HEK293 (cell line): Measurements from ENCODE around the gene FHL3.

Experiments used
- CTCF ChIA-PET: fragments of 350-600 bp; formaldehyde crosslinking; extraction: SDS; loops from one replicate; lab custom pipeline; 2021; ENCODE audit warnings: antibody characterized with exemption; lab: Yijun Ruan, JAX
- POLR2A ChIA-PET: fragments of 300-600 bp; formaldehyde crosslinking; extraction: SDS; loops from one replicate; lab custom pipeline; 2020; ENCODE audit warnings: antibody characterized with exemption, inconsistent platforms; lab: Yijun Ruan, JAX
- H3K27ac ChIP-seq: fragments of 200-500 bp; sonication (Bioruptor generic); 2 replicates; pipeline ENCODE4 v1.5.1; 2014; ENCODE audit warnings: low read depth, low read length, control low read depth, inconsistent platforms; ENCODE audit errors: extremely low read depth
- H3K36me3 ChIP-seq, 2 experiments: fragments of 200-500 bp in 1 of 2; sonication (Bioruptor generic) in 1 of 2; 1 replicate in 1 of 2; 2 replicates in 1 of 2; pipeline ENCODE4 v1.5.1; 2014 to 2017; ENCODE audit warnings: inconsistent platforms in 2 of 2, low read length in 2 of 2; ENCODE audit not compliant: control insufficient read depth in 2 of 2, insufficient read depth in 1 of 2
- H3K4me1 ChIP-seq: fragments of 200-500 bp; sonication (Bioruptor generic); 2 replicates; pipeline ENCODE4 v1.5.1; 2014; ENCODE audit warnings: mild to moderate bottlenecking, low read length, inconsistent platforms; ENCODE audit not compliant: control insufficient read depth, insufficient read depth
- H3K4me3 ChIP-seq: 2 replicates; pipeline ENCODE4 v1.5.1; 2011; ENCODE audit warnings: low read depth, mild to moderate bottlenecking, control low read depth, low read length, moderate library complexity
- H3K9me3 ChIP-seq: fragments of 200-500 bp; sonication (Bioruptor generic); 2 replicates; pipeline ENCODE4 v1.5.1; 2014; ENCODE audit warnings: low read depth, low read length, inconsistent platforms; ENCODE audit not compliant: control insufficient read depth, insufficient read depth
- GLIS1 ChIP-seq: fragments of 450-650 bp; formaldehyde crosslinking; IDR thresholded peaks from 2 replicates; pipeline ENCODE4 v1.5.1; 2016; ENCODE audit warnings: missing biosample characterization, missing genetic modification characterization
- KLF1 ChIP-seq: fragments of 450-650 bp; formaldehyde crosslinking; IDR thresholded peaks from 2 replicates; pipeline ENCODE4 v1.5.1; 2016; ENCODE audit warnings: missing biosample characterization, missing genetic modification characterization
- KLF7 ChIP-seq: fragments of 450-650 bp; formaldehyde crosslinking; IDR thresholded peaks from 2 replicates; pipeline ENCODE4 v1.5.1; 2016; ENCODE audit warnings: missing biosample characterization, missing genetic modification characterization, borderline replicate concordance
- KLF8 ChIP-seq: fragments of 450-650 bp; formaldehyde crosslinking; IDR thresholded peaks from 2 replicates; pipeline ENCODE4 v1.5.1; 2016; ENCODE audit warnings: missing biosample characterization, missing genetic modification characterization
- PRDM1 ChIP-seq: fragments of 450-650 bp; formaldehyde crosslinking; IDR thresholded peaks from 2 replicates; pipeline ENCODE4; 2016; ENCODE audit warnings: missing biosample characterization, missing genetic modification characterization
- SP7 ChIP-seq: fragments of 450-650 bp; formaldehyde crosslinking; IDR thresholded peaks from 2 replicates; pipeline ENCODE4 v1.5.1; 2016; ENCODE audit warnings: missing biosample characterization, missing genetic modification characterization
- ZFHX2 ChIP-seq: fragments of 450-650 bp; formaldehyde crosslinking; conservative IDR thresholded peaks from 2 replicates; pipeline ENCODE4 v1.5.1; 2016; ENCODE audit warnings: missing biosample characterization, missing genetic modification characterization
- ZNF19 ChIP-seq: fragments of 450-650 bp; formaldehyde crosslinking; IDR thresholded peaks from 2 replicates; pipeline ENCODE4; 2016; ENCODE audit warnings: missing biosample characterization, missing genetic modification characterization, low read depth
- ZNF266 ChIP-seq: fragments of 450-650 bp; formaldehyde crosslinking; IDR thresholded peaks from 2 replicates; pipeline ENCODE4 v1.5.1; 2016; ENCODE audit warnings: missing biosample characterization, missing genetic modification characterization, low read depth
- ZNF654 ChIP-seq: fragments of 450-650 bp; formaldehyde crosslinking; IDR thresholded peaks from 2 replicates; pipeline ENCODE4 v1.5.1; 2016; ENCODE audit warnings: low read depth, missing biosample characterization, missing genetic modification characterization
- TF ChIP-seq, protein P1 (sequence below): fragments of 450-650 bp; IDR thresholded peaks from 2 replicates; pipeline ENCODE4 v1.5.1; 2018; ENCODE audit warnings: missing biosample characterization, missing genetic modification characterization
- TF ChIP-seq, protein P2 (sequence below): fragments of 450-650 bp; formaldehyde crosslinking; IDR thresholded peaks from 2 replicates; pipeline ENCODE4 v1.5.1; 2016; ENCODE audit warnings: missing biosample characterization, missing genetic modification characterization
- TF ChIP-seq, protein P3 (sequence below): fragments of 450-650 bp; formaldehyde crosslinking; conservative IDR thresholded peaks from 2 replicates; pipeline ENCODE4 v1.5.1; 2016; ENCODE audit warnings: low read depth, missing biosample characterization, missing genetic modification characterization
- TF ChIP-seq, protein P4 (sequence below): fragments of 450-650 bp; formaldehyde crosslinking; IDR thresholded peaks from 2 replicates; pipeline ENCODE4 v1.5.1; 2016; ENCODE audit warnings: missing biosample characterization, missing genetic modification characterization
- TF ChIP-seq, protein P5 (sequence below): fragments of 450-650 bp; formaldehyde crosslinking; IDR thresholded peaks from 2 replicates; pipeline ENCODE4 v1.5.1; 2017; ENCODE audit warnings: missing biosample characterization, missing genetic modification characterization
- TF ChIP-seq, protein P6 (sequence below): fragments of 450-650 bp; formaldehyde crosslinking; IDR thresholded peaks from 2 replicates; pipeline ENCODE4 v1.5.1; 2016; ENCODE audit warnings: missing biosample characterization, missing genetic modification characterization, low read depth

The FHL3 gene

DNA sequence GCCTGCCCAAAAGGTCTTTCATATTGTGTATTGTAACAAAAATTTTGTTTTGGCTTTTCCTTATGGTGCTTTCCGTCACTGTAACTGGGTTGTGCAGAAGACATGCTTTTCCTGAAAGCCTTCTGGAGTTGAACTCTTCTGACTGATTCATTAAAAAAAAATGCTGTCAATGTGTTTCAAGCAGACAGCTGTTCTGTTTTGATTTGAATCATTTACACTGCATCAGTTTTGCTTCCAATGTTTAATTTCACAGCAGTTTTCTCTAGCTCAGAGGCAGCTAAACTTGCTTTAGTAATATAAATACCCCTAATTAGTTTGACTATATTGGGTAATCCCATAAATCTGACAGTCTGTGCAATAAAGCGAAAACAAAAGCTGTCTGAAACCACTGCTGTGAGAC lies 15.1 kb upstream of the FHL3 start:
- no peak for TF ChIP-seq PRDM1 (tag by site-specific recombination)
- TF ChIP-seq, protein P1, sequence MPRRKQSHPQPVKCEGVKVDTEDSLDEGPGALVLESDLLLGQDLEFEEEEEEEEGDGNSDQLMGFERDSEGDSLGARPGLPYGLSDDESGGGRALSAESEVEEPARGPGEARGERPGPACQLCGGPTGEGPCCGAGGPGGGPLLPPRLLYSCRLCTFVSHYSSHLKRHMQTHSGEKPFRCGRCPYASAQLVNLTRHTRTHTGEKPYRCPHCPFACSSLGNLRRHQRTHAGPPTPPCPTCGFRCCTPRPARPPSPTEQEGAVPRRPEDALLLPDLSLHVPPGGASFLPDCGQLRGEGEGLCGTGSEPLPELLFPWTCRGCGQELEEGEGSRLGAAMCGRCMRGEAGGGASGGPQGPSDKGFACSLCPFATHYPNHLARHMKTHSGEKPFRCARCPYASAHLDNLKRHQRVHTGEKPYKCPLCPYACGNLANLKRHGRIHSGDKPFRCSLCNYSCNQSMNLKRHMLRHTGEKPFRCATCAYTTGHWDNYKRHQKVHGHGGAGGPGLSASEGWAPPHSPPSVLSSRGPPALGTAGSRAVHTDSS (tag by site-specific recombination), result no peak
- no peak for TF ChIP-seq SP7 (tag by site-specific recombination)
- no peak for TF ChIP-seq ZNF19
- TF ChIP-seq, protein P2, sequence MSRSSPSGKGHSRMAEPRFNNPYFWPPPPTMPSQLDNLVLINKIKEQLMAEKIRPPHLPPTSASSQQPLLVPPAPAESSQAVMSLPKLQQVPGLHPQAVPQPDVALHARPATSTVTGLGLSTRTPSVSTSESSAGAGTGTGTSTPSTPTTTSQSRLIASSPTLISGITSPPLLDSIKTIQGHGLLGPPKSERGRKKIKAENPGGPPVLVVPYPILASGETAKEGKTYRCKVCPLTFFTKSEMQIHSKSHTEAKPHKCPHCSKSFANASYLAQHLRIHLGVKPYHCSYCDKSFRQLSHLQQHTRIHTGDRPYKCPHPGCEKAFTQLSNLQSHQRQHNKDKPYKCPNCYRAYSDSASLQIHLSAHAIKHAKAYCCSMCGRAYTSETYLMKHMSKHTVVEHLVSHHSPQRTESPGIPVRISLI (tag by site-specific recombination), result no peak
- TF ChIP-seq ZNF654 (tag by site-specific recombination), result no peak
- no peak for TF ChIP-seq KLF1 (tag by site-specific recombination)
- TF ChIP-seq, protein P3, sequence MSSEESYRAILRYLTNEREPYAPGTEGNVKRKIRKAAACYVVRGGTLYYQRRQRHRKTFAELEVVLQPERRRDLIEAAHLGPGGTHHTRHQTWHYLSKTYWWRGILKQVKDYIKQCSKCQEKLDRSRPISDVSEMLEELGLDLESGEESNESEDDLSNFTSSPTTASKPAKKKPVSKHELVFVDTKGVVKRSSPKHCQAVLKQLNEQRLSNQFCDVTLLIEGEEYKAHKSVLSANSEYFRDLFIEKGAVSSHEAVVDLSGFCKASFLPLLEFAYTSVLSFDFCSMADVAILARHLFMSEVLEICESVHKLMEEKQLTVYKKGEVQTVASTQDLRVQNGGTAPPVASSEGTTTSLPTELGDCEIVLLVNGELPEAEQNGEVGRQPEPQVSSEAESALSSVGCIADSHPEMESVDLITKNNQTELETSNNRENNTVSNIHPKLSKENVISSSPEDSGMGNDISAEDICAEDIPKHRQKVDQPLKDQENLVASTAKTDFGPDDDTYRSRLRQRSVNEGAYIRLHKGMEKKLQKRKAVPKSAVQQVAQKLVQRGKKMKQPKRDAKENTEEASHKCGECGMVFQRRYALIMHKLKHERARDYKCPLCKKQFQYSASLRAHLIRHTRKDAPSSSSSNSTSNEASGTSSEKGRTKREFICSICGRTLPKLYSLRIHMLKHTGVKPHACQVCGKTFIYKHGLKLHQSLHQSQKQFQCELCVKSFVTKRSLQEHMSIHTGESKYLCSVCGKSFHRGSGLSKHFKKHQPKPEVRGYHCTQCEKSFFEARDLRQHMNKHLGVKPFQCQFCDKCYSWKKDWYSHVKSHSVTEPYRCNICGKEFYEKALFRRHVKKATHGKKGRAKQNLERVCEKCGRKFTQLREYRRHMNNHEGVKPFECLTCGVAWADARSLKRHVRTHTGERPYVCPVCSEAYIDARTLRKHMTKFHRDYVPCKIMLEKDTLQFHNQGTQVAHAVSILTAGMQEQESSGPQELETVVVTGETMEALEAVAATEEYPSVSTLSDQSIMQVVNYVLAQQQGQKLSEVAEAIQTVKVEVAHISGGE (tag by site-specific recombination), result no peak
- TF ChIP-seq, protein P4, sequence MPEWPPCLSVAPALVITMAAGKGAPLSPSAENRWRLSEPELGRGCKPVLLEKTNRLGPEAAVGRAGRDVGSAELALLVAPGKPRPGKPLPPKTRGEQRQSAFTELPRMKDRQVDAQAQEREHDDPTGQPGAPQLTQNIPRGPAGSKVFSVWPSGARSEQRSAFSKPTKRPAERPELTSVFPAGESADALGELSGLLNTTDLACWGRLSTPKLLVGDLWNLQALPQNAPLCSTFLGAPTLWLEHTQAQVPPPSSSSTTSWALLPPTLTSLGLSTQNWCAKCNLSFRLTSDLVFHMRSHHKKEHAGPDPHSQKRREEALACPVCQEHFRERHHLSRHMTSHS (tag by site-specific recombination), result no peak
- TF ChIP-seq ZNF266 (tag by site-specific recombination), result no peak
- no peak for TF ChIP-seq ZFHX2 (tag by site-specific recombination)
- no peak for TF ChIP-seq GLIS1 (tag by site-specific recombination)
- TF ChIP-seq, protein P5, sequence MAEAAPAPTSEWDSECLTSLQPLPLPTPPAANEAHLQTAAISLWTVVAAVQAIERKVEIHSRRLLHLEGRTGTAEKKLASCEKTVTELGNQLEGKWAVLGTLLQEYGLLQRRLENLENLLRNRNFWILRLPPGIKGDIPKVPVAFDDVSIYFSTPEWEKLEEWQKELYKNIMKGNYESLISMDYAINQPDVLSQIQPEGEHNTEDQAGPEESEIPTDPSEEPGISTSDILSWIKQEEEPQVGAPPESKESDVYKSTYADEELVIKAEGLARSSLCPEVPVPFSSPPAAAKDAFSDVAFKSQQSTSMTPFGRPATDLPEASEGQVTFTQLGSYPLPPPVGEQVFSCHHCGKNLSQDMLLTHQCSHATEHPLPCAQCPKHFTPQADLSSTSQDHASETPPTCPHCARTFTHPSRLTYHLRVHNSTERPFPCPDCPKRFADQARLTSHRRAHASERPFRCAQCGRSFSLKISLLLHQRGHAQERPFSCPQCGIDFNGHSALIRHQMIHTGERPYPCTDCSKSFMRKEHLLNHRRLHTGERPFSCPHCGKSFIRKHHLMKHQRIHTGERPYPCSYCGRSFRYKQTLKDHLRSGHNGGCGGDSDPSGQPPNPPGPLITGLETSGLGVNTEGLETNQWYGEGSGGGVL (tag by site-specific recombination), result no peak
- TF ChIP-seq, protein P6, sequence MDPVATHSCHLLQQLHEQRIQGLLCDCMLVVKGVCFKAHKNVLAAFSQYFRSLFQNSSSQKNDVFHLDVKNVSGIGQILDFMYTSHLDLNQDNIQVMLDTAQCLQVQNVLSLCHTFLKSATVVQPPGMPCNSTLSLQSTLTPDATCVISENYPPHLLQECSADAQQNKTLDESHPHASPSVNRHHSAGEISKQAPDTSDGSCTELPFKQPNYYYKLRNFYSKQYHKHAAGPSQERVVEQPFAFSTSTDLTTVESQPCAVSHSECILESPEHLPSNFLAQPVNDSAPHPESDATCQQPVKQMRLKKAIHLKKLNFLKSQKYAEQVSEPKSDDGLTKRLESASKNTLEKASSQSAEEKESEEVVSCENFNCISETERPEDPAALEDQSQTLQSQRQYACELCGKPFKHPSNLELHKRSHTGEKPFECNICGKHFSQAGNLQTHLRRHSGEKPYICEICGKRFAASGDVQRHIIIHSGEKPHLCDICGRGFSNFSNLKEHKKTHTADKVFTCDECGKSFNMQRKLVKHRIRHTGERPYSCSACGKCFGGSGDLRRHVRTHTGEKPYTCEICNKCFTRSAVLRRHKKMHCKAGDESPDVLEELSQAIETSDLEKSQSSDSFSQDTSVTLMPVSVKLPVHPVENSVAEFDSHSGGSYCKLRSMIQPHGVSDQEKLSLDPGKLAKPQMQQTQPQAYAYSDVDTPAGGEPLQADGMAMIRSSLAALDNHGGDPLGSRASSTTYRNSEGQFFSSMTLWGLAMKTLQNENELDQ (tag by site-specific recombination), result no peak
- no peak for TF ChIP-seq KLF8 (tag by site-specific recombination)
- TF ChIP-seq KLF7 (tag by site-specific recombination), result no peak
- Histone ChIP-seq H3K27ac (no peak overlapping the region), H3K9me3 (no peaks in the 10 kb centered on the region), H3K36me3 (peaks cover 54 to 99% of the 10 kb centered on the region in 2 experiments), H3K4me1 (no peaks in the 10 kb centered on the region), H3K4me3 (no peak overlapping the region)
- ChIA-PET POLR2A (interaction anchor here (0.6 kb wide), 1 partner anchor 30 kb away, joined by 3 read pairs; no protein-coding TSS in a partner anchor), CTCF (interaction anchor here (0.5 to 3.9 kb wide), 5 partner anchors 9 to 164 kb away, joined by 3 to 19 read pairs (median 3); no protein-coding TSS in a partner anchor)
